GM19099 (cell line): ENCODE results near the gene SOX6.

Experiments used
- POLR2A ChIP-seq: IDR thresholded peaks from 3 replicates; pipeline ENCODE4 v1.6.1; 2011; ENCODE audit warnings: low read depth; ENCODE audit not compliant: insufficient read length; ENCODE audit errors: extremely low read depth

SOX6 gene

GRCh38 chr11:15932417-15932816 lies 423.9 kb downstream of the SOX6 start:
- no peak for TF ChIP-seq POLR2A

GRCh38 chr11:15931497-15931896 lies 424.8 kb downstream of the SOX6 start:
- no peak for TF ChIP-seq POLR2A

- no peak for TF ChIP-seq POLR2A
Observed at GRCh38 chr11:15930442-15931025, 425.8 kb downstream of the SOX6 start.

GRCh38 chr11:15929371-15929901 lies 426.9 kb downstream of the SOX6 start:
- TF ChIP-seq POLR2A, result no peak

- no peak for TF ChIP-seq POLR2A
Observed at GRCh38 chr11:15927864-15928217, 428.5 kb downstream of the SOX6 start.

- TF ChIP-seq POLR2A, result no peak
Observed at GRCh38 chr11:15927196-15927863, 429.0 kb downstream of the SOX6 start.

GRCh38 chr11:15926071-15926470 lies 430.3 kb downstream of the SOX6 start:
- no peak for TF ChIP-seq POLR2A

GRCh38 chr11:15923183-15923582 lies 433.2 kb downstream of the SOX6 start:
- TF ChIP-seq POLR2A, result no peak

GRCh38 chr11:15920856-15921629 lies 435.3 kb downstream of the SOX6 start:
- TF ChIP-seq POLR2A, result no peak

- TF ChIP-seq POLR2A, result no peak
Observed at GRCh38 chr11:15918674-15919073, 437.7 kb downstream of the SOX6 start.

- TF ChIP-seq POLR2A, result no peak
Observed at GRCh38 chr11:15918212-15918611, 438.1 kb downstream of the SOX6 start.
